Activated T-cell treated with anti-CD3 and anti-CD28 coated beads for 24 hours (primary cell): ENCODE measurements around the gene RORC.
A peak's percentile ranks its signal among the peaks of the same experiment; 100 is the strongest.
"Not testable (repeated sequence)": the region's sequence is repeated elsewhere in the genome, so short reads cannot be mapped to it uniquely, and the experiment has no call there.

ENCODE experiments used
- DNase-seq: peaks from one replicate; pipeline ENCODE4 v3.0.0-alpha.2; 2020; ENCODE audit warnings: low read depth

Gene RORC

DNA sequence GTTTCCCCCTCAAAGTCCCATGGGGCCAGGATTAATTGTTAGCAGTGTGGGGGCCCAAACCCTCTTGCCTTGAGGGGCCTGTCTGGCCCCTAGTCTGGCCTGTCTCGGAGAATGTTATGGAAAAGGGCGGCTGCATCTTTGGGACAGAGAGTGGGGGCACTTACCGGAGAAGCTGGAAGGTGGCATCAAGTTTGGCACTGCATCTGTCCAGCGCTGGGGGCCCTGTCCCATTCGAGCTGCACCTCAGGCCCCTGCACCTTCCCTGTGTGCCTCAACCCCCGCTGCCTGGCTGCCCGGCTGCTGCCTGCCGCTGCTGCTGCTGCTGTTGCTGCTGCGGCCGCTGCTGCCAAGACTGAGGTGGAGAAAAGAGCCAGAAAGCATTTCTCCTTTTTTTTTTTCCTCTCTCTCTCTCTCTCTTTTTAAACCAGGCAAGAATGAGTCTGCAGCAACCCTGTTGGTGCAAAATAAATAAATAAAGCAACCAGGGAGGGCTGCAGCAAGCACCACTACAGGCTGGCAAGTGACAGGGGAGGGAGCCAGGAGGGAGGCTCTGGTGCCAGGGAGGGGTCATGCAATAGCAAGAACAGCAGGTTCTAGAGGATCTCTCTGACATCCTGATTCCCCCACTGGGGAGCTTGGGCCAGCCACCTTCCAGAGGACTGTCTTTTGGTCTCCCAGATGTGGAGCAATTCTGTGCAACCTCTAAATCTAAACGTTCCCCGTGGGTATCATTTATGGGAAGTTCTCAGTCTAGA is 26.4 kb downstream of the RORC start, which contains the start of gene LINGO4:
TSS of gene LINGO4 (minus strand) at position 354 of the 755 bp plus-strand sequence. CDS start 2,715 bp downstream, outside the sequence.
- no peak for DNase-seq

DNA sequence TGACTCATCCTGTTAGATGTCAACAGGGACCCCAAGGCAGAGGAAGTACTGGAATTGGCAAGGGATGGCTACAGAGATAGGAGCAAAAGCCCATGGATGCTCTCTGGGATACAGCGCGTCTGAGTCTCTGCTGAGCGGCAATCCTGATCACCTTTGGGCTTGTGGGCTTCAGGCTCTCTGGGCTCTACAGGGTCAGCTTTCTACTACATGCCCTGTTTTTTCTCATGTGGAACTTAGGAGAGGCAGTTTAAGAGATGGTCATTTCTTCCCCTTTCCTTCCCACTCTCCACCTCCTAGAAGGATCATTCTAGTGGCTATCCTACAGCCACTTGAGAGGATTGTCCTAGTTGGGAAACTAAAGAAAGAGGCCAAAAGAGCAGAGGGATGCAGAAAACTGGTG is 27.7 kb downstream of the RORC start:
- DNase-seq = no peak

GRCh38 chr1:151803164-151803563 is 28.4 kb downstream of the RORC start:
- no peak for DNase-seq

- no peak for DNase-seq
Observed at GRCh38 chr1:151802372-151802771, 29.2 kb downstream of the RORC start.

GRCh38 chr1:151801846-151802245 is 29.8 kb downstream of the RORC start:
- DNase-seq = no peak

GRCh38 chr1:151801310-151801820 is 30.2 kb downstream of the RORC start:
- DNase-seq = no peak

- no peak for DNase-seq
Observed at GRCh38 chr1:151800830-151801229, 30.8 kb downstream of the RORC start.

- no peak for DNase-seq
Observed at GRCh38 chr1:151799179-151800022, 32.2 kb downstream of the RORC start.

GRCh38 chr1:151798571-151798970 is 33.0 kb downstream of the RORC start:
- no peak for DNase-seq

- DNase-seq = no peak
Observed at GRCh38 chr1:151790940-151791651, 40.5 kb downstream of the RORC start.

DNA sequence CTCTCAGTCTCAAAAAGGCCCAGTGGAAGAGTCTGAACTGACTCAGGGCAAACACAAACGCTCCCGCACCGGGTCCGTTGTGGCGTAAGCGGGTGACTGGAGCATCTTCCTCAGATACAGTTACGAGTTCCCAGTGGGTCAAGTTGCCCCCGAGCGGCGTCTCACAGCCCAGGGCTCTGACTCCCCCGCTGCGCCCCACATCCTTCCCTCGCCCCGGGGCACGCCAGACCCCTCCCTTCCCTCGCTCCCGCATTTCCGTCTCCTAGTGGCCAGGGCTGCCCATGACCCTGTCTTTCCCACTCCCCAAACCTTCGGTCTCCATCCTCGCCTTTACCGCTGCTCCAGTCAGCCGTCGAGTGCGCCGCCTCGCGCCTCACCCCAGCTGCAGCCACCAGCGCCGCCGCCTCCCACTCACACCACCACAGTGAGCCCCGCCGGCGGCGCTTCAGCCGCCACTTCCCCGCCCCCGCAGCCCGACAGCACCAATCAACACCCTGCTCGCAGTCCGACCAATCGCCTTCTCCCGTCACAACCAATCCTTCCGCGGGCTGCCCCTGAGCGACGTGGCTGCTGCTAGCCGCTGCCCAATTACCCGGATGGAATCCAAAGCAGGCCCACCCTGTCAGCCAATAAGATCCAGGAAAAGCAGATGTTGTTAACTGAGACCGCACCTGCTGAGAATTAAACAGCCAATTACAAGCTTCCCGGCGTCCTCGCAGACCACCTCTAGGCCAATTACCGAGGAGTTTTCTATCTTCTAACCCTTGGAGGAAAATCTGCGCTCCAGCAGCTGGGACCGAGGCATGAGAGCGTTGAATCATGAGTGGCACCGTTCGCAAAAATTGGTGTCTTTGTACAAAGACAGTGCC is 41.3 kb downstream of the RORC start, which contains the start of gene TDRKH:
TSS of gene TDRKH (minus strand) at position 430 of the 869 bp plus-strand sequence. CDS start 7,478 bp downstream, outside the sequence.
- peak; percentile 98 for DNase-seq

DNA sequence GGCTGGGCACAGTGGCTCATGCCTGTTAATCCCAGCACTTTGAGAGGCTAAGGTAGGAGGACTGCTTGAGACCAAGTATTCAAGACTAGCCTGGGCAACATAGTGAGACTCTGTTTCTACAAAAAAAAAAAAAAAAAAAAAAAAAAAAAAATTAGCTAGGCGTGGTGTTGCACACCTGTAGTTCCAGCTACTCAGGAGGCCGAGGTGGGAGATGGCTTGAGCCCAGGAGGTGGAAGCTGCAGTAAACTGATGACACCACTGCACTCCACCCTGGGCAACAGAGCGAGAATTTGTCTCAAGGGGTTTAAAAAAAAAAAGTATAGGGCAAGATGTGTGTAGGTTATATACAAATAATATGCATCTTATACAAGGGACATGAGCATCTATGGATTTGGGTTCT is 43.9 kb downstream of the RORC start:
- no peak for DNase-seq

GRCh38 chr1:151783796-151784195 is 47.8 kb downstream of the RORC start:
- no peak for DNase-seq

- DNase-seq = no peak
Observed at GRCh38 chr1:151782741-151783140, 48.9 kb downstream of the RORC start.

- not testable (repeated sequence) for DNase-seq
Observed at GRCh38 chr1:151782026-151782425, 49.6 kb downstream of the RORC start.

DNA sequence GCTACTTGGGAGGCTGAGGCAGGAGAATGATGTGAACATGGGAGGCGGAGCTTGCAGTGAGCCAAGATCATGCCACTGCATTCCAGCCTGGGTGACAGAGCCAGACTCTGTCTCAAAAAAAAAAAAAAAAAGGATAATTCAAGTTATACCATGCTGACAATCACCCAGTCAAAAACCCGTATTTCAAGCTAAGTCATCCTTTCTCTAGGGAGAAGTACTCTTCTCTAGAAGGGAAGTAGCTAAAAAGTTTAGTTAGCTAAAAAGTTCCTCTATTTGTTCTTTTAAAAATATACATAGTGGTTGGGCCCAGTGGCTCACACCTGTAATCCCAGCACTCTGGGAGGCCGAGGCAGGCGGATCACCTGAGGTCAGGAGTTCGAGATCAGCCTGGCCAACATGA is 50.9 kb downstream of the RORC start:
- not testable (repeated sequence) for DNase-seq

GRCh38 chr1:151779852-151780251 is 51.8 kb downstream of the RORC start:
- no peak for DNase-seq

DNA sequence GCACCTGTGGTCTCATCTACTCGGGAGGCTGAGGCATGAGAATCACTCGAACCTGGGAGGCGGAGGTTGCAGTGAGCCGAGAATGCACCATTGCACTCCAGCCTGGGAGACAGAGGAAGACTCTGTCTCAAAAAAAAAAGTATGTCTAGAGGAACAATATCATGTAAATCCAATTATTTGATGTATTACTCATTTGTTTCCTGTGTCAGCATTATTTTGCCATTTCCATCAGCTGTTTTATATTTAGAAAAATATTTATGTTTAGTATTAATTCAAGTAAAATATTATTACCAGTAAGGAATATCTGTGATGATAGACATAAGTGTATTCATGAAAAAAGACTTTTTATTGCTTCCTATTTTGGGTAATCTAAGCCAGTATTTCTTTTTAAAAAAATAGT is 54.3 kb downstream of the RORC start:
- DNase-seq = no peak

GRCh38 chr1:151776665-151777062 is 54.9 kb downstream of the RORC start:
- no peak for DNase-seq

- DNase-seq = no peak
Observed at GRCh38 chr1:151775894-151776664, 55.5 kb downstream of the RORC start.
